ENCODE results near the gene KRTAP4-9.
"Not testable (repeated sequence)": the region's sequence is repeated elsewhere in the genome, so short reads cannot be mapped to it uniquely, and the experiment has no call there.

DNA sequence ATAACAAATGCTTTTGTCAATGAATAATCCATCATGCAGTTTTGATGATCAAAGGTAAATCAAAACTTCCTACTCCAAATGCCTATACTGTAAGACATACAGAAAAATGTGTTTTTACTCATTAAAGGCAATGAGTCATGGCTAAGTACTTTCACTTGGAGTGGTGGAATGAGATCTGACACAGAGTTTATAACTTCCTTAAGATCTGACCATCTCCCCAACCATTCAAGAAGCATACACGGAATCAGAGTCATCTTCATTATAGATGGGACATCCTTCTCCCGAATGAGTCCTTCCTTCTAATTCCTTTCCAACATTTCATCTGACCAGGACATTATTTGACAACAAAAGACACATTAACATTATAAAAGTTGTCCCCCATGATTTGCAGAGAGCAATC, 21.8 kb upstream of the KRTAP4-9 start:
- not testable (repeated sequence) for TF ChIP-seq POLR2A (IDR thresholded peaks at IDR 0.05; ENCODE audit: low read length); ZFP36 (IDR thresholded peaks at IDR 0.05; ENCODE audit: borderline replicate concordance, partially characterized antibody); JUNB (IDR thresholded peaks at IDR 0.05); KDM1A (IDR thresholded peaks at IDR 0.05; ENCODE audit: low read depth); SMC3 (IDR thresholded peaks at IDR 0.05); RNF2 (IDR thresholded peaks at IDR 0.05; ENCODE audit: borderline replicate concordance, low read depth); EP300 (IDR thresholded peaks at IDR 0.05)
- TF ChIP-seq, protein P1, sequence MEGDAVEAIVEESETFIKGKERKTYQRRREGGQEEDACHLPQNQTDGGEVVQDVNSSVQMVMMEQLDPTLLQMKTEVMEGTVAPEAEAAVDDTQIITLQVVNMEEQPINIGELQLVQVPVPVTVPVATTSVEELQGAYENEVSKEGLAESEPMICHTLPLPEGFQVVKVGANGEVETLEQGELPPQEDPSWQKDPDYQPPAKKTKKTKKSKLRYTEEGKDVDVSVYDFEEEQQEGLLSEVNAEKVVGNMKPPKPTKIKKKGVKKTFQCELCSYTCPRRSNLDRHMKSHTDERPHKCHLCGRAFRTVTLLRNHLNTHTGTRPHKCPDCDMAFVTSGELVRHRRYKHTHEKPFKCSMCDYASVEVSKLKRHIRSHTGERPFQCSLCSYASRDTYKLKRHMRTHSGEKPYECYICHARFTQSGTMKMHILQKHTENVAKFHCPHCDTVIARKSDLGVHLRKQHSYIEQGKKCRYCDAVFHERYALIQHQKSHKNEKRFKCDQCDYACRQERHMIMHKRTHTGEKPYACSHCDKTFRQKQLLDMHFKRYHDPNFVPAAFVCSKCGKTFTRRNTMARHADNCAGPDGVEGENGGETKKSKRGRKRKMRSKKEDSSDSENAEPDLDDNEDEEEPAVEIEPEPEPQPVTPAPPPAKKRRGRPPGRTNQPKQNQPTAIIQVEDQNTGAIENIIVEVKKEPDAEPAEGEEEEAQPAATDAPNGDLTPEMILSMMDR (IDR thresholded peaks at IDR 0.05), result not testable (repeated sequence)
- TF ChIP-seq, protein P2, sequence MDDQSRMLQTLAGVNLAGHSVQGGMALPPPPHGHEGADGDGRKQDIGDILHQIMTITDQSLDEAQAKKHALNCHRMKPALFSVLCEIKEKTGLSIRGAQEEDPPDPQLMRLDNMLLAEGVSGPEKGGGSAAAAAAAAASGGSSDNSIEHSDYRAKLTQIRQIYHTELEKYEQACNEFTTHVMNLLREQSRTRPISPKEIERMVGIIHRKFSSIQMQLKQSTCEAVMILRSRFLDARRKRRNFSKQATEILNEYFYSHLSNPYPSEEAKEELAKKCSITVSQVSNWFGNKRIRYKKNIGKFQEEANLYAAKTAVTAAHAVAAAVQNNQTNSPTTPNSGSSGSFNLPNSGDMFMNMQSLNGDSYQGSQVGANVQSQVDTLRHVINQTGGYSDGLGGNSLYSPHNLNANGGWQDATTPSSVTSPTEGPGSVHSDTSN (IDR thresholded peaks at IDR 0.05), result not testable (repeated sequence)
- TF ChIP-seq, protein P3, sequence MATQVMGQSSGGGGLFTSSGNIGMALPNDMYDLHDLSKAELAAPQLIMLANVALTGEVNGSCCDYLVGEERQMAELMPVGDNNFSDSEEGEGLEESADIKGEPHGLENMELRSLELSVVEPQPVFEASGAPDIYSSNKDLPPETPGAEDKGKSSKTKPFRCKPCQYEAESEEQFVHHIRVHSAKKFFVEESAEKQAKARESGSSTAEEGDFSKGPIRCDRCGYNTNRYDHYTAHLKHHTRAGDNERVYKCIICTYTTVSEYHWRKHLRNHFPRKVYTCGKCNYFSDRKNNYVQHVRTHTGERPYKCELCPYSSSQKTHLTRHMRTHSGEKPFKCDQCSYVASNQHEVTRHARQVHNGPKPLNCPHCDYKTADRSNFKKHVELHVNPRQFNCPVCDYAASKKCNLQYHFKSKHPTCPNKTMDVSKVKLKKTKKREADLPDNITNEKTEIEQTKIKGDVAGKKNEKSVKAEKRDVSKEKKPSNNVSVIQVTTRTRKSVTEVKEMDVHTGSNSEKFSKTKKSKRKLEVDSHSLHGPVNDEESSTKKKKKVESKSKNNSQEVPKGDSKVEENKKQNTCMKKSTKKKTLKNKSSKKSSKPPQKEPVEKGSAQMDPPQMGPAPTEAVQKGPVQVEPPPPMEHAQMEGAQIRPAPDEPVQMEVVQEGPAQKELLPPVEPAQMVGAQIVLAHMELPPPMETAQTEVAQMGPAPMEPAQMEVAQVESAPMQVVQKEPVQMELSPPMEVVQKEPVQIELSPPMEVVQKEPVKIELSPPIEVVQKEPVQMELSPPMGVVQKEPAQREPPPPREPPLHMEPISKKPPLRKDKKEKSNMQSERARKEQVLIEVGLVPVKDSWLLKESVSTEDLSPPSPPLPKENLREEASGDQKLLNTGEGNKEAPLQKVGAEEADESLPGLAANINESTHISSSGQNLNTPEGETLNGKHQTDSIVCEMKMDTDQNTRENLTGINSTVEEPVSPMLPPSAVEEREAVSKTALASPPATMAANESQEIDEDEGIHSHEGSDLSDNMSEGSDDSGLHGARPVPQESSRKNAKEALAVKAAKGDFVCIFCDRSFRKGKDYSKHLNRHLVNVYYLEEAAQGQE (IDR thresholded peaks at IDR 0.05), result not testable (repeated sequence)
- TF ChIP-seq, protein P4, sequence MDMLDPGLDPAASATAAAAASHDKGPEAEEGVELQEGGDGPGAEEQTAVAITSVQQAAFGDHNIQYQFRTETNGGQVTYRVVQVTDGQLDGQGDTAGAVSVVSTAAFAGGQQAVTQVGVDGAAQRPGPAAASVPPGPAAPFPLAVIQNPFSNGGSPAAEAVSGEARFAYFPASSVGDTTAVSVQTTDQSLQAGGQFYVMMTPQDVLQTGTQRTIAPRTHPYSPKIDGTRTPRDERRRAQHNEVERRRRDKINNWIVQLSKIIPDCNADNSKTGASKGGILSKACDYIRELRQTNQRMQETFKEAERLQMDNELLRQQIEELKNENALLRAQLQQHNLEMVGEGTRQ (IDR thresholded peaks at IDR 0.05), result not testable (repeated sequence)
- TF ChIP-seq, protein P5, sequence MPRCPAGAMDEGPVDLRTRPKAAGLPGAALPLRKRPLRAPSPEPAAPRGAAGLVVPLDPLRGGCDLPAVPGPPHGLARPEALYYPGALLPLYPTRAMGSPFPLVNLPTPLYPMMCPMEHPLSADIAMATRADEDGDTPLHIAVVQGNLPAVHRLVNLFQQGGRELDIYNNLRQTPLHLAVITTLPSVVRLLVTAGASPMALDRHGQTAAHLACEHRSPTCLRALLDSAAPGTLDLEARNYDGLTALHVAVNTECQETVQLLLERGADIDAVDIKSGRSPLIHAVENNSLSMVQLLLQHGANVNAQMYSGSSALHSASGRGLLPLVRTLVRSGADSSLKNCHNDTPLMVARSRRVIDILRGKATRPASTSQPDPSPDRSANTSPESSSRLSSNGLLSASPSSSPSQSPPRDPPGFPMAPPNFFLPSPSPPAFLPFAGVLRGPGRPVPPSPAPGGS (IDR thresholded peaks at IDR 0.05), result not testable (repeated sequence)
